GM19468 (cell line): ENCODE results near the gene FAM53B.

Experiments used
- ATAC-seq: cut with Tn5 transposase; IDR thresholded peaks from one replicate; pipeline ENCODE4 v1.9.1; 2021; ENCODE audit warnings: mild to moderate bottlenecking, moderate library complexity, moderate number of reproducible peaks; ENCODE audit not compliant: unreplicated experiment; ENCODE audit errors: extremely low read depth

FAM53B gene

DNA sequence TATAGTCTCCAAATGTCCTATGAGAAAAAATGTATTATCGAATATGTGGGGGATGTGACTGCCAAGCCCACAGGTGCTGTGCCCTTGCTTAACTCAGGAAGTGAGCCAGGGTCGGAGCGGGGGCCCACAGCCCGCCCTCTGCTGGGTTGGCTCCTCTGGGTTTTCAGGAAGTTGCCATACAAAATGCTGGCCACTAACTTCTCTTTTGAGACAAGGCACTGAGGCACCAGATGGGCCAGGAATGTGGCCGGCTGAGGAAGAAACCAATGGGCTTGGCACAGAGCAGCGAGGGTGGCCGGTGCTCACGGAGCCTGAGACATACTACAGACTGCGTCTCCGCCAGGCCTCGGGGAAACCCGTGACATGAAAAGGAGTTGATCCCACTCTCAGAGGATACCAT is 58.9 kb downstream of the FAM53B start:
- no peak for ATAC-seq

DNA sequence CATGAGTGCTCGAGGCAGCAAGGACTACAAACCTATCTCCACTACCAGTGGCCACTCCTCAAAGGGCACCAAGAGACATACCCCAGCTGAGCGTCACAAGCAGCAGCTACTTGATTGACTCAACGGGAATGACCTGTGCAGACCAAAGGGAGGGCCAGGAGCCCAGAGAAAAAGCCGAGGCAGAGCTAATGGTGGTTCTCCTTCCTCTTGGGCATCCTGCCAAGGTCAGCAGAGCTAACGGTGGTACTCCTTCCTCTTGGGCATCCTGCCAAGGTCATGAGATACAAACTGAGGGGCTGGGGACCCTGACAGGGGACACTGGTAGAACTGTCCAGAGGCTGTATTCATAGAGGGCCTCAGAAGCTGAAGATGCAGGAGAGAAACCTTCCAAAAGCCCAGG is 60.4 kb downstream of the FAM53B start:
- no peak for ATAC-seq

DNA sequence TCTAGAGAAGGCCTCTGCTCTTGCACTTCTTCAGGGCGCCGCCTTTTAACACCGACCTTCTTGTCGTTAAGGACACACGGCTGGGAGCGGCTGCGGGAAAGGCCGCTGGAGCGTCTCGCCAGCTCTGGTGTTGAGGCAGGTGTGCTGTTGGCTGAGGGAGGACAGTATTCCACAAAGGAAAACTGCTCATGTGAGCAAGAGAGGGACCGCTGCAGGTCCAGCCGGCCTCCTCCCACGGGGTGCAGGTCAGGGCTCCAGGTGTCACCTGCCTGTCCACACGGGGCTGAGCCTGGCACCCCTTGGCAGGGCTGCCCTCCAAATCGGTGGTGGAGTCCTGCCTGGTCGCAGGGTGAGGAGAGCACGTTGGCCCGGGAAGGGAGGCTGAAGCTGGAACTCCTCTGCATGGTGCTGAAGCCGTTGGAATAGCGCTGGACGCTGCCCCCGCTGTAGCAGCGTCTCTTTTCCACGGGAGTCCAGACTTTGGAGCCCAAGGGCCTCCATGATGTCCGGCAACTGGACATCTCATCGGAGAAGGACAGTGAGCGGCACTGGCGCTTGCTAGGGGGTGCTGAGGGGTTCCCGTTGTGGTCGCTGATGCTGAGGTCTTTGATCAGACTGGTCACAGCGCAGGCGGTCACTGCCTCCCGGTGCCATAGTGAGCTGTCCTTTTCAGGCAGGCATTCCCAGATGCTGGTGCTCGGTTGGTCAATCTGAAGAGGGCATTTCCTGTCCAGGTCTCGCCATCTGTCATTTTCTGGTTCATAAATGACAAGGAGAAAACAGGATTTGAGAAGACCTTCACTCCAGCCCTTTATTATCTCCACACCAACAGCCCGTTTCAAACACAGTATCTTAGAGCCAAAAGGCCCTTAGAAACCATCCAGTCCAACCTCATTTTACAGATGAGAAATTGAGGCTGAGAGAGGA is 62.3 kb downstream of the FAM53B start:
- ATAC-seq = no peak

GRCh38 chr10:124681091-124681490 is 63.1 kb downstream of the FAM53B start:
- ATAC-seq = no peak

- no peak for ATAC-seq
These were observed 63.5 kb downstream of the FAM53B start for GRCh38 chr10:124680675-124681074.

DNA sequence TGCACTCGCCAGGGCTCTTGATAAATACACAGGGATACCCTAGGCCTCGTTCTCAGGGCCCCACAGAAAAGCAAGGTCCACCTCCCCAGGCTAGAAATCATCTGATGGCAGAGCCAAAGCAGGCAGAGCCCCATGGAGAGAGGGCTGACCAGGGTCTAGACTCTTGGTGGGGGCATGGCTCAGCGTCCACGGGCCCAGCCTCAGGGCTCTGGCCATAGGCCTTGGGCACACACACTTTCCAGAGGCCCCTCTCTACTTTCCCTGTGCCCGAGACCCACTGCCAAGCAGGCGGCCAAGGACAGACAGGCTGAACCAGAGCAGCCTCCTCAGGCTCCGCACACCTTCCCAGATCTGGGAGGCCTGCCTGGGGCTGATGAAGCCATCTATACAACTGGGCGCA is 64.8 kb downstream of the FAM53B start:
- no peak for ATAC-seq

GRCh38 chr10:124678557-124679240 is 65.5 kb downstream of the FAM53B start:
- ATAC-seq = no peak

DNA sequence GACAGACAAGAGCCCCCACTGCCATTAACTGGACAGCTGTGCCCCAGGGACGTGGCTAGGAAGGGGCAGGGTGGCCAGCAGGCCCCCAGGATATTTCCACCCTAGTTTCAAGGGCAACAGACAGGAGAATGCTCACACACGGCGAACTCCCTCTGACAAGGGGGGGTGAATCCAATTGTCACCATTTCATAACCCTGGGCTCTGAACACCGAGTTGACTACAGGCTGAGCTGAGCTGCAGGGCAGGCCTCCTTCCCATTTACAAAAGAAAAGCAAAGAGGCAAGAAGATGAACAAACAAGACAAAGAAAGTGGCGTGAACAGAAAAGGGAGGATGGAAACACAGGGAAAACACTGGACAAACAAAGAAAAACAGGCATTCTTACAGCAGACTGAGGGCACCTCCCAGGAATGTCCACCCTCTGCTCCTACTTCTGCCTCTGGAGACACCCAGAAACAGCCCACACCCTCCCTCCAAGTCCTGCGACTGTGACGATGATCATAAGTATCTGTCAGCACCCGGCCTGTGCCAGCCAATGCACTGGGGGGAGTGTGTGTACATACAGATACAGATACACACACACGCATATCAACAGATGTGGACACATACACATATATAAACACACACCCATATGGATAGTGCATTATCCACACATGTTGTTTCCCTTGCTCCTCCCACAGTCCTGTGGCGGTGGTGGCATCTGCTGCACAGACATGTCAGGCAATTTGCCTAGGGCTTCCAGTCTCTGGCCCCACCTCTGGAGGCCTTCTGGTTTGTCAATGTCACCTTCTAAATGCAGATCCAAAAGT is 66.2 kb downstream of the FAM53B start:
- no peak for ATAC-seq

- no peak for ATAC-seq
These were observed 66.9 kb downstream of the FAM53B start for GRCh38 chr10:124677293-124677699.

GRCh38 chr10:124676416-124677062 is 67.6 kb downstream of the FAM53B start:
- ATAC-seq = no peak

DNA sequence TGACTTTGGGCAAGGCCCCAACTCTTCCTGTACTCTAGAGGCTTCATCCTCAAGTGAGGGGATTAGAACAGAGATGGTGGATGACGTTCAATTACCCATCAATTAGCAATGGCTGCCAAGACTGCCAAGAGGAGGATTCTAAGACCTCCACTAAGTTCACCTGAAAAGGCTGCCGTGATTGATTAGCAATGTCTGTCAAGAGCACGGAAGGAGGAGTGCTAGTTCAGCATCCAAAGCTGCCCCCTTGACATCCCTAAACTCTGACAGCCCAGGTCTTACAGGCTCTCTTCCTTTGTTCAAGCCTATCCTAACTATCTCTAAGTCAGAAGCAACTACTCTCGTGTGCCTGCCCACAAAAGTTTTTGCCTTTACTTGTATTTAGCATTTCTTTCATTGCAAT is 68.4 kb downstream of the FAM53B start:
- no peak for ATAC-seq

- ATAC-seq = no peak
These were observed 68.9 kb downstream of the FAM53B start for GRCh38 chr10:124675261-124675660.

DNA sequence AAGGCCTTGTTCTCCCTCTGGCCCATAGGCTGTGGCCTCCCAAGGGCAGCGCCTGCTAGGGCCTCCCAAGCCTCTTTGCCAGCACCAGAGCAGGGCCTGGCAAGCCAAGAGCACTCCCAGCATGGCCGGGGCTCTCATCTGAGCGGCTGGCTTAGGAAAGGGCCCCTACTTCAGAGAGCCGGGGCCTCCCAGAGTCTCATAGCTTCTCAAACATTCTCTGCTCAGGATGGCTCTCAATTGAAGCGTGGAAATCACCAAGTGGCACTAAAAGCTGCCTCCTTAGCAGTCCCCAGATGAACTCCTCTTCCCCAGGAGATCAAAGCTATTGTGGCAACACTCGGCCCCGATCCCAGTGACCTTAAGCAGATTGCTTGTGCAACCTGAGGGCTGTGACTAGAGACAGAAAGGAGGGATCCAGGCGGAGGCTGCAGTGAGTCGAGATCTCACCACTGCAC is 69.4 kb downstream of the FAM53B start:
- ATAC-seq = no peak

DNA sequence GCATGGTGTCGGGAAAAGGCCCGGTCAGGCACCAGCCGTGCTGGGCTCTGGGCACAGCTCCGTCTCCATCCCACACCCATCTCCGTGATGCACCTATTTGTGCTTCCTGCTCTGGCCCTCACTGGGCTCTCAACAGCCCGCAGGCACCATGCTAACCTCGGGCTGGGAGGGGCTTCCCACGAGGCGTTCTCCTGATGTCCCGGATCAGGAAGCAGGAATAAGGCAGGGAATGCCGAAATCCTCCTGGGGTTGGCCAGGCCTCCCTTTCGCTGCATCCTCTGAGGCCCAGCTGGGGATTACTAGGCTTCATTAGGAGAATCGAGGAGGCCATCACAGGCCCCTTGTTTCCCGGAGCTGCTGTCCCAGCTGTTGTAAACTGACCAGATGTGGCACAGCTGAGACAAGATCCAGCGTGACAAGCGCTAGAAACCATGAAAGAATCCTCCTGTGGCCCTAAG is 72.0 kb downstream of the FAM53B start:
- ATAC-seq = no peak

DNA sequence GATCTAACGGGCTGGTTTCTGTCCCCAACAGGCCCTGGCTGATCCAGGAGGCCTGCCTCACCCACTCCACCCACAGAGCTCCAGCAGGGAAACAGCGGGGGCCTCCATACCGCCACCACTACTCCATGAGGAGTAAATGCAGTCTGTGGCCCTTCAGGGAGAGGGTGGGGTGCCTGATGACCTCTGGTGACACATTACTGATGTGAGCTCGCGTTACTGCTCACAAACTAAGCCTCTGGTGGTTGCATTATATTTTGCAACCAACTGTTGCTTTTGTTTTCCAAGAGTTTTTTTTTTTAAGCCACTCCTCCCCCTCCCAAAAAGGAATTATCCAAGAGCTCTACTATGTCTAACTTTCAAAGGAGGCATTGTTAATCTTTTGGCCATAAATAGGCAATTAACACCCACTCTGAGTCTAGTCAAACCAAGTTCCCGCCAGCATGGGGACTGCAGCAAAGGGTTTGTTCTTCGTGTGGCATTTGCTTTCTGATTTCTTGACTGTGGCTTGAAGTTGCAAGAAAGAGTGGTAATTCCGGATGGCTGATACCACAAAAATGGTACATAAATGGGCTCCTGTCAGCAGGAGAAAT is 72.6 kb downstream of the FAM53B start:
- ATAC-seq = no peak

GRCh38 chr10:124670849-124671248 is 73.3 kb downstream of the FAM53B start:
- no peak for ATAC-seq

DNA sequence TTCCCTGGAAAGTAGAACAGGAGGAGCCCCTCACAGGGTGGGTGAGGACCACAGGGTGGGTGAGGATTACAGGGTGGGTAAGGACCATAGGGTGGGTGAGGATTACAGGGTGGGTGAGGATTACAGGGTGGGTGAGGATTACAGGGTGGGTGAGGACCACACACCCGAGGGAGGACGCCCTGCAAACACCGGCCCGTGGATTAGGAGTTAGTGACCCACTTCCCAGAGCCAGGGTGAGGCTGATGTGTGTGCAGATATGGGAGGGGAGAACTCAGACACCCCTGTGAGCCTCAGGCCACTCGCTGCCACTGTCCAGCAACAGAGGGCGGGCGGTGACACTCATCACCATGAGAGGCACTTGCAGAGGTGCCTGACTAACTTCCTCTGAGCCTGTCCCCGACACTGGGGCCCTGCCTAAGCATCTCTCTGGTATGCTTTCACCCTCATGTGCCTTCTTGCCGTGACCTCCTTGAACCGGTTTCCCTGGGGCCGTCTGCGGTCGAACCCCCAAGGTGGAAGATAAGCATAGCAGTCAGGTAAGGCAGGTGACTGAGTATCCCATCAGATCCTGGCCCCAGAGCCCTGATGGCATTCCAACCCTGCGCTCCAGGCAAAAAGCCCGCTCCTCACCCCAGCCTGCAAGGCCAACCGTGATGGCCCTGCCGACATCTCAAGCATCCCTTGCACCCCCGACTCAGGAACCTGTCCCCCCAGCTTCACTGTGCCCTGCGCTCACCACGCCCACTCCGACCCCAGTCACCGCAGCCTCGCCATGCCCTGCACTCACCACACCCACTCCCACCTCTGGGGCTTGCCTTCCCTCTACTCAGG is 74.1 kb downstream of the FAM53B start:
- ATAC-seq = no peak

- no peak for ATAC-seq
These were observed 74.9 kb downstream of the FAM53B start for GRCh38 chr10:124669141-124669823.
